Measurements from ENCODE around the gene PWWP2A.
"Not testable (repeated sequence)": the region's sequence is repeated elsewhere in the genome, so short reads cannot be mapped to it uniquely, and the experiment has no call there.

Gene PWWP2A

GRCh38 chr5:160151017-160151416 is 31.8 kb upstream of the PWWP2A start:
- H3K79me2 ChIP-seq (ENCODE audit: low read length) = no peaks in the 10 kb centered on the region
- no peak overlapping the region for H3K4me2 ChIP-seq (ENCODE audit: low read depth, low read length)
- no peaks in the 10 kb centered on the region for H3K27me3 ChIP-seq (replicated peaks; ENCODE audit: insufficient read depth, low read length)
- DNase-seq = peak; percentile 16
- peaks cover 4% of the 10 kb centered on the region; the same call in 1 of the 2 replicates for H3F3A ChIP-seq (ENCODE audit: insufficient read depth, low read length)
- H4K20me1 ChIP-seq (ENCODE audit: insufficient read depth, low read length) = no peaks in the 10 kb centered on the region
- no peak overlapping the region for H2AFZ ChIP-seq (ENCODE audit: low read length)
- no peaks in the 10 kb centered on the region for H3K9me2 ChIP-seq (replicated peaks; ENCODE audit: insufficient read depth, low read length)
- H3K36me3 ChIP-seq (replicated peaks; ENCODE audit: insufficient read depth, low read length) = no peaks in the 10 kb centered on the region
- no peak overlapping the region for H3K4me3 ChIP-seq (ENCODE audit: low read length)
- TF ChIP-seq EZH2 (optimal IDR thresholded peaks at IDR 0.05; ENCODE audit: low read depth, low read length) (no peak), EZH2phosphoT487 (IDR thresholded peaks at IDR 0.05; ENCODE audit: low read length) (no peak), CTCF (IDR thresholded peaks at IDR 0.05; ENCODE audit: low read length) (no peak)
- H3K27ac ChIP-seq (ENCODE audit: low read length) = no peak overlapping the region
- H3K9ac ChIP-seq (ENCODE audit: low read length) = no peak overlapping the region
- H3K4me1 ChIP-seq (ENCODE audit: low read length) = peaks cover 11% of the 10 kb centered on the region; the same call in 1 of the 2 replicates
- H3K9me3 ChIP-seq (replicated peaks; ENCODE audit: insufficient read depth, low read length) = no peaks in the 10 kb centered on the region

- H3K9me3 ChIP-seq (replicated peaks; ENCODE audit: insufficient read depth, low read length) = no peaks in the 10 kb centered on the region
- H3K9me2 ChIP-seq (replicated peaks; ENCODE audit: insufficient read depth, low read length) = no peaks in the 10 kb centered on the region
- no peak overlapping the region for H3K4me2 ChIP-seq (ENCODE audit: low read depth, low read length)
- H3K36me3 ChIP-seq (replicated peaks; ENCODE audit: insufficient read depth, low read length) = no peaks in the 10 kb centered on the region
- H3K9ac ChIP-seq (ENCODE audit: low read length) = no peak overlapping the region
- H2AFZ ChIP-seq (ENCODE audit: low read length) = no peak overlapping the region
- no peak for TF ChIP-seq EZH2 (optimal IDR thresholded peaks at IDR 0.05; ENCODE audit: low read depth, low read length)
- TF ChIP-seq CTCF (IDR thresholded peaks at IDR 0.05; ENCODE audit: low read length) = no peak
- TF ChIP-seq EZH2phosphoT487 (IDR thresholded peaks at IDR 0.05; ENCODE audit: low read length) = no peak
- H3K27me3 ChIP-seq (replicated peaks; ENCODE audit: insufficient read depth, low read length) = no peaks in the 10 kb centered on the region
- peaks cover 4% of the 10 kb centered on the region; the same call in 1 of the 2 replicates for H3F3A ChIP-seq (ENCODE audit: insufficient read depth, low read length)
- peaks cover 9% of the 10 kb centered on the region; the same call in 1 of the 2 replicates for H3K4me1 ChIP-seq (ENCODE audit: low read length)
- no peak overlapping the region for H3K27ac ChIP-seq (ENCODE audit: low read length)
- DNase-seq = no peak
- H3K79me2 ChIP-seq (ENCODE audit: low read length) = no peaks in the 10 kb centered on the region
- no peak overlapping the region for H3K4me3 ChIP-seq (ENCODE audit: low read length)
- no peaks in the 10 kb centered on the region for H4K20me1 ChIP-seq (ENCODE audit: insufficient read depth, low read length)
These were observed 31.1 kb upstream of the PWWP2A start for GRCh38 chr5:160150381-160150780.

- H3K9me3 ChIP-seq (replicated peaks; ENCODE audit: insufficient read depth, low read length); H3K27me3 ChIP-seq (replicated peaks; ENCODE audit: insufficient read depth, low read length); H3K4me2 ChIP-seq (ENCODE audit: low read depth, low read length); DNase-seq; H3K9me2 ChIP-seq (replicated peaks; ENCODE audit: insufficient read depth, low read length); H3K36me3 ChIP-seq (replicated peaks; ENCODE audit: insufficient read depth, low read length); H2AFZ ChIP-seq (ENCODE audit: low read length); H3F3A ChIP-seq (ENCODE audit: insufficient read depth, low read length); H3K27ac ChIP-seq (ENCODE audit: low read length); H3K4me3 ChIP-seq (ENCODE audit: low read length); H3K79me2 ChIP-seq (ENCODE audit: low read length); H3K9ac ChIP-seq (ENCODE audit: low read length); H3K4me1 ChIP-seq (ENCODE audit: low read length); H4K20me1 ChIP-seq (ENCODE audit: insufficient read depth, low read length): not testable (repeated sequence)
These were observed 25.2 kb upstream of the PWWP2A start for GRCh38 chr5:160144436-160144835.

DNA sequence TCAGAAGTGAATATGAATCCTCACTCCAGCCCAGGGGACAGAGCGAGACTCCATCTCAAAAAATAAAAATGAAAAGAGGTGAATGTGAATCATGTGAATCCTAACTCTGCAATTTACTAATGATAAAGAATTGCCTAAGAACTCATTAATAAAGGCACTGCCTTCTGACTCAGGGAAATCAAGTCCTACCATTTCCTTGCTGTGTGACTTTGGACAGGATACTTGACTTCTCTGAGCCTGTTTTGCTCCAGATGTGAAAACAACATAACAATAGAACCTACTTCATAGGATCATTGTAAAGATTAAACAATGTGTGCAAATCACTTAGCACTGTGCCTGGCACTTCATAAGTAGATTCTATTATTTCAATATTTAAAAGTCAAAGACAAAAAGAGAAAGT is 15.1 kb upstream of the PWWP2A start:
- no peak overlapping the region for H3K9ac ChIP-seq (ENCODE audit: low read length)
- H3K79me2 ChIP-seq (ENCODE audit: low read length) = no peaks in the 10 kb centered on the region
- H3F3A ChIP-seq (ENCODE audit: insufficient read depth, low read length) = no peaks in the 10 kb centered on the region
- no peaks in the 10 kb centered on the region for H4K20me1 ChIP-seq (ENCODE audit: insufficient read depth, low read length)
- H2AFZ ChIP-seq (ENCODE audit: low read length) = no peak overlapping the region
- H3K4me2 ChIP-seq (ENCODE audit: low read depth, low read length) = no peak overlapping the region
- H3K9me2 ChIP-seq (replicated peaks; ENCODE audit: insufficient read depth, low read length) = no peaks in the 10 kb centered on the region
- H3K4me1 ChIP-seq (ENCODE audit: low read length) = no peaks in the 10 kb centered on the region
- H3K4me3 ChIP-seq (ENCODE audit: low read length) = no peak overlapping the region
- no peak for DNase-seq
- no peak for TF ChIP-seq EZH2phosphoT487 (IDR thresholded peaks at IDR 0.05; ENCODE audit: low read length)
- no peak for TF ChIP-seq CTCF (IDR thresholded peaks at IDR 0.05; ENCODE audit: low read length)
- no peak for TF ChIP-seq EZH2 (optimal IDR thresholded peaks at IDR 0.05; ENCODE audit: low read depth, low read length)
- no peaks in the 10 kb centered on the region for H3K36me3 ChIP-seq (replicated peaks; ENCODE audit: insufficient read depth, low read length)
- H3K9me3 ChIP-seq (replicated peaks; ENCODE audit: insufficient read depth, low read length) = no peaks in the 10 kb centered on the region
- H3K27me3 ChIP-seq (replicated peaks; ENCODE audit: insufficient read depth, low read length) = no peaks in the 10 kb centered on the region
- no peak overlapping the region for H3K27ac ChIP-seq (ENCODE audit: low read length)

All from MM.1S (cell line).